ENCODE measurements around the gene ZC3HAV1L. TPM values are rescaled to one million over a fixed set of nuclear protein-coding genes. Genes with fewer than 3 reads are reported as not detected.
"Not testable (repeated sequence)": the region's sequence is repeated elsewhere in the genome, so short reads cannot be mapped to it uniquely, and the experiment has no call there.

The ZC3HAV1L gene
- 1 to 10 TPM; 1.2 to 1.9 (median 1.7) TPM for polyA plus RNA-seq

GRCh38 chr7:139035586-139036353 is at the start of gene ZC3HAV1L:
Gene ZC3HAV1L, minus strand, starts transcription at chr7:139036042. Its CDS starts 25 bp downstream, at chr7:139036017.
- WGBS, 3 donors: 0 to 1% (median 1%) methylated on average over 59 to 82 of the region's 82 CpGs
- no peak within 1 kb of the TSS for H3K27ac ChIP-seq (ENCODE audit: low read depth, low read length)

- WGBS, 3 donors: 91 to 93% (median 92%) methylated on average over 5 of the region's 5 CpGs
- no peak overlapping the region for H3K27ac ChIP-seq (ENCODE audit: low read depth, low read length)
These were observed 48.9 kb upstream of the ZC3HAV1L start for GRCh38 chr7:139084709-139085108.

- no peak overlapping the region for H3K27ac ChIP-seq (ENCODE audit: low read depth, low read length)
These were observed 45.7 kb upstream of the ZC3HAV1L start for GRCh38 chr7:139081584-139081983.

GRCh38 chr7:139080905-139081304 is 45.1 kb upstream of the ZC3HAV1L start:
- H3K27ac ChIP-seq (ENCODE audit: low read depth, low read length): no peak overlapping the region
- WGBS, 3 donors: 46 to 70% (median 47%) methylated on average over 8 of the region's 8 CpGs

GRCh38 chr7:139079861-139080260 is 44.0 kb upstream of the ZC3HAV1L start:
- no peak overlapping the region for H3K27ac ChIP-seq (ENCODE audit: low read depth, low read length)
- WGBS, 3 donors: 94 to 96% (median 95%) methylated on average over 15 of the region's 15 CpGs

- WGBS, 3 donors: 55 to 95% (median 79%) methylated on average over 1 of the region's 1 CpG
- no peak overlapping the region for H3K27ac ChIP-seq (ENCODE audit: low read depth, low read length)
These were observed 43.1 kb upstream of the ZC3HAV1L start for GRCh38 chr7:139078911-139079310.

GRCh38 chr7:139078399-139078798 is 42.6 kb upstream of the ZC3HAV1L start:
- 93 to 95% (median 94%) methylated on average over 1 of the region's 1 CpG for WGBS, 3 donors
- H3K27ac ChIP-seq (ENCODE audit: low read depth, low read length): no peak overlapping the region

GRCh38 chr7:139077706-139078105 is 41.9 kb upstream of the ZC3HAV1L start:
- WGBS, 3 donors: 83 to 94% (median 88%) methylated on average over 5 of the region's 5 CpGs
- not testable (repeated sequence) for H3K27ac ChIP-seq (ENCODE audit: low read depth, low read length)

- 83 to 89% (median 84%) methylated on average over 11 of the region's 11 CpGs for WGBS, 3 donors
- no peak overlapping the region for H3K27ac ChIP-seq (ENCODE audit: low read depth, low read length)
These were observed 40.2 kb upstream of the ZC3HAV1L start for GRCh38 chr7:139075871-139076686.

- H3K27ac ChIP-seq (ENCODE audit: low read depth, low read length): no peak overlapping the region
- WGBS, 3 donors: 36 to 42% (median 41%) methylated on average over 9 of the region's 9 CpGs
These were observed 39.3 kb upstream of the ZC3HAV1L start for GRCh38 chr7:139075031-139075652.

GRCh38 chr7:139072796-139073195 is 37.0 kb upstream of the ZC3HAV1L start:
- H3K27ac ChIP-seq (ENCODE audit: low read depth, low read length): no peak overlapping the region
- WGBS, 3 donors: 48 to 87% (median 68%) methylated on average over 8 of the region's 8 CpGs

GRCh38 chr7:139071680-139072079 is 35.8 kb upstream of the ZC3HAV1L start:
- WGBS, 3 donors: 75 to 84% (median 79%) methylated on average over 3 of the region's 3 CpGs
- no peak overlapping the region for H3K27ac ChIP-seq (ENCODE audit: low read depth, low read length)

GRCh38 chr7:139068544-139069399 is 32.9 kb upstream of the ZC3HAV1L start:
- 94 to 96% (median 95%) methylated on average over 9 of the region's 9 CpGs for WGBS, 3 donors
- no peak overlapping the region for H3K27ac ChIP-seq (ENCODE audit: low read depth, low read length)

- WGBS, 3 donors: 81 to 91% (median 86%) methylated on average over 9 of the region's 9 CpGs
- no peak overlapping the region for H3K27ac ChIP-seq (ENCODE audit: low read depth, low read length)
These were observed 30.5 kb upstream of the ZC3HAV1L start for GRCh38 chr7:139066315-139066714.

GRCh38 chr7:139065323-139065722 is 29.5 kb upstream of the ZC3HAV1L start:
- H3K27ac ChIP-seq (ENCODE audit: low read depth, low read length): no peak overlapping the region
- 79 to 82% (median 79%) methylated on average over 11 of the region's 11 CpGs for WGBS, 3 donors

- 67 to 83% (median 70%) methylated on average over 5 of the region's 5 CpGs for WGBS, 3 donors
- no peak overlapping the region for H3K27ac ChIP-seq (ENCODE audit: low read depth, low read length)
These were observed 25.6 kb upstream of the ZC3HAV1L start for GRCh38 chr7:139061416-139061815.

GRCh38 chr7:139060695-139061237 is 24.9 kb upstream of the ZC3HAV1L start:
- WGBS, 3 donors: 73 to 85% (median 82%) methylated on average over 5 of the region's 5 CpGs
- H3K27ac ChIP-seq (ENCODE audit: low read depth, low read length): no peak overlapping the region

- WGBS, 3 donors: 31 to 55% (median 47%) methylated on average over 1 of the region's 1 CpG
- H3K27ac ChIP-seq (ENCODE audit: low read depth, low read length): no peak overlapping the region
These were observed 24.1 kb upstream of the ZC3HAV1L start for GRCh38 chr7:139059905-139060304.

All from adipose tissue (tissue), 3 donors.